Measurements from ENCODE around the gene SOX18. TPM values are rescaled to one million over a fixed set of nuclear protein-coding genes. Genes with fewer than 3 reads are reported as not detected.

The SOX18 gene
- total and polyA plus RNA-seq, 2 of the 13 experiments (the other 11 are each of a cell fraction or from before 2014, with no cell fraction given): 1.6 to 1.9 TPM

GRCh38 chr20:64065062-64065973 is 15.9 kb upstream of the SOX18 start (continued):
- TF ChIP-seq, protein P1, sequence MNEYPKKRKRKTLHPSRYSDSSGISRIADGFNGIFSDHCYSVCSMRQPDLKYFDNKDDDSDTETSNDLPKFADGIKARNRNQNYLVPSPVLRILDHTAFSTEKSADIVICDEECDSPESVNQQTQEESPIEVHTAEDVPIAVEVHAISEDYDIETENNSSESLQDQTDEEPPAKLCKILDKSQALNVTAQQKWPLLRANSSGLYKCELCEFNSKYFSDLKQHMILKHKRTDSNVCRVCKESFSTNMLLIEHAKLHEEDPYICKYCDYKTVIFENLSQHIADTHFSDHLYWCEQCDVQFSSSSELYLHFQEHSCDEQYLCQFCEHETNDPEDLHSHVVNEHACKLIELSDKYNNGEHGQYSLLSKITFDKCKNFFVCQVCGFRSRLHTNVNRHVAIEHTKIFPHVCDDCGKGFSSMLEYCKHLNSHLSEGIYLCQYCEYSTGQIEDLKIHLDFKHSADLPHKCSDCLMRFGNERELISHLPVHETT (CRISPR knock-in tag; conservative IDR thresholded peaks at IDR 0.05): no peak
- peak; percentile 46; the same call in 1 of the 2 replicates for TF ChIP-seq ZBTB8A (CRISPR knock-in tag; IDR thresholded peaks at IDR 0.05; ENCODE audit: borderline replicate concordance, low read depth)
- no peak; the same call in 1 of the 2 replicates for TF ChIP-seq KAT7 (CRISPR knock-in tag; IDR thresholded peaks at IDR 0.05; ENCODE audit: borderline replicate concordance)
- no peak for TF ChIP-seq ATF1 (CRISPR knock-in tag; IDR thresholded peaks at IDR 0.05)
- TF ChIP-seq CEBPB (IDR thresholded peaks at IDR 0.05; ENCODE audit: borderline replicate concordance, low read depth, low read length): no peak
- TF ChIP-seq ZNF788 (CRISPR knock-in tag; IDR thresholded peaks at IDR 0.05; ENCODE audit: borderline replicate concordance): peak; percentile 74
- TF ChIP-seq ZNF670 (CRISPR knock-in tag; IDR thresholded peaks at IDR 0.05; ENCODE audit: borderline replicate concordance): no peak
- TF ChIP-seq SRSF1 (optimal IDR thresholded peaks at IDR 0.05; ENCODE audit: low read depth, low read length): no peak
- TF ChIP-seq MYC (CRISPR knock-in tag; IDR thresholded peaks at IDR 0.05; ENCODE audit: borderline replicate concordance): peak; percentile 89
- TF ChIP-seq NBN (conservative IDR thresholded peaks at IDR 0.05): no peak
- TF ChIP-seq ZNF572 (CRISPR knock-in tag; IDR thresholded peaks at IDR 0.05): peak; percentile 71; the same call in 1 of the 2 replicates
- TF ChIP-seq SOX13 (IDR thresholded peaks at IDR 0.05): no peak
- peak in 1 of 2 experiments; percentile 10; a peak in 2 of 4 replicates for TF ChIP-seq SOX13 (CRISPR knock-in tag; conservative IDR thresholded peaks at IDR 0.05 in 1 of 2, IDR thresholded peaks at IDR 0.05 in 1 of 2)
- TF ChIP-seq ZNF652 (CRISPR knock-in tag; IDR thresholded peaks at IDR 0.05; ENCODE audit: borderline replicate concordance, low read depth): no peak
- peak; percentile 87 for TF ChIP-seq ZFX (CRISPR knock-in tag; IDR thresholded peaks at IDR 0.05; ENCODE audit: low read depth)
- TF ChIP-seq ZNF329 (CRISPR knock-in tag; IDR thresholded peaks at IDR 0.05; ENCODE audit: low read depth): 0 out of 2 replicates have a peak, but pooled peaks have one; percentile 59
- no peak for TF ChIP-seq ZNF432 (CRISPR knock-in tag; IDR thresholded peaks at IDR 0.05; ENCODE audit: borderline replicate concordance)
- TF ChIP-seq, protein P2, sequence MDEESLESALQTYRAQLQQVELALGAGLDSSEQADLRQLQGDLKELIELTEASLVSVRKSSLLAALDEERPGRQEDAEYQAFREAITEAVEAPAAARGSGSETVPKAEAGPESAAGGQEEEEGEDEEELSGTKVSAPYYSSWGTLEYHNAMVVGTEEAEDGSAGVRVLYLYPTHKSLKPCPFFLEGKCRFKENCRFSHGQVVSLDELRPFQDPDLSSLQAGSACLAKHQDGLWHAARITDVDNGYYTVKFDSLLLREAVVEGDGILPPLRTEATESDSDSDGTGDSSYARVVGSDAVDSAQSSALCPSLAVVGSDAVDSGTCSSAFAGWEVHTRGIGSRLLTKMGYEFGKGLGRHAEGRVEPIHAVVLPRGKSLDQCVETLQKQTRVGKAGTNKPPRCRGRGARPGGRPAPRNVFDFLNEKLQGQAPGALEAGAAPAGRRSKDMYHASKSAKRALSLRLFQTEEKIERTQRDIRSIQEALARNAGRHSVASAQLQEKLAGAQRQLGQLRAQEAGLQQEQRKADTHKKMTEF (CRISPR knock-in tag; IDR thresholded peaks at IDR 0.05): peak; percentile 43; the same call in 1 of the 2 replicates
- peak; percentile 74; the same call in 1 of the 2 replicates for TF ChIP-seq ZNF782 (CRISPR knock-in tag; IDR thresholded peaks at IDR 0.05; ENCODE audit: borderline replicate concordance)
- TF ChIP-seq MLLT10 (CRISPR knock-in tag; IDR thresholded peaks at IDR 0.05): no peak
- TF ChIP-seq PLRG1 (conservative IDR thresholded peaks at IDR 0.05): no peak
- TF ChIP-seq, protein P3, sequence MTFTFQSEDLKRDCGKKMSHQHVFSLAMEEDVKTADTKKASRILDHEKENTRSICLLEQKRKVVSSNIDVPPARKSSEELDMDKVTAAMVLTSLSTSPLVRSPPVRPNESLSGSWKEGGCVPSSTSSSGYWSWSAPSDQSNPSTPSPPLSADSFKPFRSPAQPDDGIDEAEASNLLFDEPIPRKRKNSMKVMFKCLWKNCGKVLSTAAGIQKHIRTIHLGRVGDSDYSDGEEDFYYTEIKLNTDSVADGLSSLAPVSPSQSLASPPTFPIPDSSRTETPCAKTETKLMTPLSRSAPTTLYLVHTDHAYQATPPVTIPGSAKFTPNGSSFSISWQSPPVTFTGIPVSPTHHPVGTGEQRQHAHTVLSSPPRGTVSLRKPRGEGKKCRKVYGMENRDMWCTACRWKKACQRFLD (CRISPR knock-in tag; IDR thresholded peaks at IDR 0.05; ENCODE audit: borderline replicate concordance): peak; percentile 68; the same call in 1 of the 2 replicates
- TF ChIP-seq, protein P4, sequence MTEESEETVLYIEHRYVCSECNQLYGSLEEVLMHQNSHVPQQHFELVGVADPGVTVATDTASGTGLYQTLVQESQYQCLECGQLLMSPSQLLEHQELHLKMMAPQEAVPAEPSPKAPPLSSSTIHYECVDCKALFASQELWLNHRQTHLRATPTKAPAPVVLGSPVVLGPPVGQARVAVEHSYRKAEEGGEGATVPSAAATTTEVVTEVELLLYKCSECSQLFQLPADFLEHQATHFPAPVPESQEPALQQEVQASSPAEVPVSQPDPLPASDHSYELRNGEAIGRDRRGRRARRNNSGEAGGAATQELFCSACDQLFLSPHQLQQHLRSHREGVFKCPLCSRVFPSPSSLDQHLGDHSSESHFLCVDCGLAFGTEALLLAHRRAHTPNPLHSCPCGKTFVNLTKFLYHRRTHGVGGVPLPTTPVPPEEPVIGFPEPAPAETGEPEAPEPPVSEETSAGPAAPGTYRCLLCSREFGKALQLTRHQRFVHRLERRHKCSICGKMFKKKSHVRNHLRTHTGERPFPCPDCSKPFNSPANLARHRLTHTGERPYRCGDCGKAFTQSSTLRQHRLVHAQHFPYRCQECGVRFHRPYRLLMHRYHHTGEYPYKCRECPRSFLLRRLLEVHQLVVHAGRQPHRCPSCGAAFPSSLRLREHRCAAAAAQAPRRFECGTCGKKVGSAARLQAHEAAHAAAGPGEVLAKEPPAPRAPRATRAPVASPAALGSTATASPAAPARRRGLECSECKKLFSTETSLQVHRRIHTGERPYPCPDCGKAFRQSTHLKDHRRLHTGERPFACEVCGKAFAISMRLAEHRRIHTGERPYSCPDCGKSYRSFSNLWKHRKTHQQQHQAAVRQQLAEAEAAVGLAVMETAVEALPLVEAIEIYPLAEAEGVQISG (CRISPR knock-in tag; IDR thresholded peaks at IDR 0.05): peak; percentile 60

Measured in HepG2 (cell line).